Activated T-cell treated with anti-CD3 and anti-CD28 coated beads, Interleukin-2, amount 50 U/mL, for 24 hours (primary cell): Measurements from ENCODE around the gene QRICH2.
"Not testable (repeated sequence)": the region's sequence is repeated elsewhere in the genome, so short reads cannot be mapped to it uniquely, and the experiment has no call there.

Experiments used
- DNase-seq: peaks from one replicate; pipeline ENCODE4 v3.0.0-alpha.2; 2020
- H3K27ac Mint-ChIP-seq: 2 replicates; pipeline ENCODE4 v1.8.0; 2020; ENCODE audit warnings: mild to moderate bottlenecking, mixed read lengths
- H3K27me3 Mint-ChIP-seq: 2 replicates; pipeline ENCODE4 v1.8.0; 2020; ENCODE audit warnings: mixed read lengths
- H3K36me3 Mint-ChIP-seq: 2 replicates; pipeline ENCODE4 v1.8.0; 2020; ENCODE audit warnings: low read depth, mixed read lengths
- H3K4me1 Mint-ChIP-seq: 2 replicates; pipeline ENCODE4 v1.8.0; 2020; ENCODE audit warnings: low read depth, mixed read lengths
- H3K4me3 Mint-ChIP-seq: 2 replicates; pipeline ENCODE4 v1.8.0; 2020; ENCODE audit warnings: mild to moderate bottlenecking, moderate library complexity, mixed read lengths
- H3K9me3 Mint-ChIP-seq: 2 replicates; pipeline ENCODE4 v1.8.0; 2020; ENCODE audit warnings: mixed read lengths

QRICH2 gene

GRCh38 chr17:76244721-76245120, 63.4 kb downstream of the QRICH2 start:
- H3K9me3 Mint-ChIP-seq, H3K27ac Mint-ChIP-seq, H3K36me3 Mint-ChIP-seq, H3K27me3 Mint-ChIP-seq, H3K4me3 Mint-ChIP-seq: not testable (repeated sequence)
- peak; percentile 24 for DNase-seq
- peaks cover 65% of the 10 kb centered on the region for H3K4me1 Mint-ChIP-seq

GRCh38 chr17:76243826-76244679, 64.0 kb downstream of the QRICH2 start:
- Mint-ChIP-seq H3K9me3 (no peaks in the 10 kb centered on the region), H3K36me3 (peaks cover 3% of the 10 kb centered on the region), H3K4me3 (no peak overlapping the region), H3K27ac (no peak overlapping the region), H3K4me1 (peaks cover 68% of the 10 kb centered on the region), H3K27me3 (no peaks in the 10 kb centered on the region)
- DNase-seq = peak; percentile 29

- H3K27ac Mint-ChIP-seq = peak overlapping the region; percentile 91
- DNase-seq = peak; percentile 29
- H3K27me3 Mint-ChIP-seq = no peaks in the 10 kb centered on the region
- H3K9me3 Mint-ChIP-seq = no peaks in the 10 kb centered on the region
- H3K4me3 Mint-ChIP-seq = peak overlapping the region; percentile 81
- H3K36me3 Mint-ChIP-seq = peaks cover 3% of the 10 kb centered on the region
- peaks cover 67% of the 10 kb centered on the region for H3K4me1 Mint-ChIP-seq
Observed at GRCh38 chr17:76241691-76242255, 66.3 kb downstream of the QRICH2 start.

- H3K4me1 Mint-ChIP-seq = peaks cover 64% of the 10 kb centered on the region
- no peaks in the 10 kb centered on the region for H3K9me3 Mint-ChIP-seq
- H3K36me3 Mint-ChIP-seq = peaks cover 5% of the 10 kb centered on the region
- no peak for DNase-seq
- peak overlapping the region; percentile 81 for H3K4me3 Mint-ChIP-seq
- H3K27me3 Mint-ChIP-seq = no peaks in the 10 kb centered on the region
- peak overlapping the region; percentile 91 for H3K27ac Mint-ChIP-seq
Observed at GRCh38 chr17:76241204-76241538, 66.9 kb downstream of the QRICH2 start.

GRCh38 chr17:76240461-76241203, 67.4 kb downstream of the QRICH2 start, which contains the start of gene RNF157:
TSS of gene RNF157 (minus strand) at chr17:76240493. CDS start at chr17:76240240, 253 bp downstream.
- peak; percentile 75 for DNase-seq
- no peaks in the 10 kb centered on the region for H3K27me3 Mint-ChIP-seq
- H3K4me1 Mint-ChIP-seq = peaks cover 61% of the 10 kb centered on the region
- H3K9me3 Mint-ChIP-seq = no peaks in the 10 kb centered on the region
- H3K27ac Mint-ChIP-seq = peak within 1 kb of the TSS; percentile 91
- peak within 1 kb of the TSS; percentile 81 for H3K4me3 Mint-ChIP-seq
- peaks cover 5% of the 10 kb centered on the region for H3K36me3 Mint-ChIP-seq

GRCh38 chr17:76239538-76240274, 68.4 kb downstream of the QRICH2 start:
- Mint-ChIP-seq H3K9me3 (no peaks in the 10 kb centered on the region), H3K27me3 (no peaks in the 10 kb centered on the region), H3K4me3 (peak overlapping the region; percentile 78), H3K36me3 (peaks cover 5% of the 10 kb centered on the region), H3K4me1 (peaks cover 60% of the 10 kb centered on the region), H3K27ac (peak overlapping the region; percentile 69)
- peak; percentile 61 for DNase-seq

- peaks cover 61% of the 10 kb centered on the region for H3K4me1 Mint-ChIP-seq
Observed at GRCh38 chr17:76238847-76239537, 69.1 kb downstream of the QRICH2 start.

GRCh38 chr17:76237859-76238313, 70.2 kb downstream of the QRICH2 start:
- Mint-ChIP-seq H3K9me3 (no peaks in the 10 kb centered on the region), H3K4me1 (peaks cover 60% of the 10 kb centered on the region)

More at GRCh38 chr17:76238847-76239537, 69.1 kb downstream of the QRICH2 start:
- peaks cover 5% of the 10 kb centered on the region for H3K36me3 Mint-ChIP-seq
- H3K4me3 Mint-ChIP-seq = peak overlapping the region; percentile 78
- H3K9me3 Mint-ChIP-seq = no peaks in the 10 kb centered on the region
- no peak for DNase-seq
- no peaks in the 10 kb centered on the region for H3K27me3 Mint-ChIP-seq
- peak overlapping the region; percentile 58 for H3K27ac Mint-ChIP-seq

GRCh38 chr17:76236603-76237002, 71.5 kb downstream of the QRICH2 start:
- Mint-ChIP-seq H3K9me3 (no peaks in the 10 kb centered on the region), H3K4me1 (peaks cover 64% of the 10 kb centered on the region), H3K36me3 (peaks cover 6% of the 10 kb centered on the region), H3K27ac (no peak overlapping the region), H3K4me3 (no peak overlapping the region), H3K27me3 (no peaks in the 10 kb centered on the region)
- DNase-seq = no peak

More at GRCh38 chr17:76237859-76238313, 70.2 kb downstream of the QRICH2 start:
- DNase-seq = no peak
- Mint-ChIP-seq H3K27ac (no peak overlapping the region), H3K27me3 (no peaks in the 10 kb centered on the region), H3K36me3 (peaks cover 5% of the 10 kb centered on the region), H3K4me3 (peak overlapping the region; percentile 78)

GRCh38 chr17:76235883-76236282, 72.2 kb downstream of the QRICH2 start:
- Mint-ChIP-seq H3K27ac (no peak overlapping the region), H3K4me1 (peaks cover 61% of the 10 kb centered on the region), H3K36me3 (peaks cover 5% of the 10 kb centered on the region), H3K27me3 (no peaks in the 10 kb centered on the region), H3K9me3 (no peaks in the 10 kb centered on the region), H3K4me3 (no peak overlapping the region)
- no peak for DNase-seq

- peaks cover 8% of the 10 kb centered on the region for H3K36me3 Mint-ChIP-seq
- H3K4me1 Mint-ChIP-seq = peaks cover 66% of the 10 kb centered on the region
Observed at GRCh38 chr17:76234354-76234679, 73.8 kb downstream of the QRICH2 start.

GRCh38 chr17:76233588-76234353, 74.3 kb downstream of the QRICH2 start:
- Mint-ChIP-seq H3K27ac (peak overlapping the region; percentile 47), H3K4me3 (no peak overlapping the region), H3K27me3 (no peaks in the 10 kb centered on the region), H3K36me3 (peaks cover 11% of the 10 kb centered on the region), H3K9me3 (no peaks in the 10 kb centered on the region), H3K4me1 (peaks cover 66% of the 10 kb centered on the region)
- no peak for DNase-seq

More at GRCh38 chr17:76234354-76234679, 73.8 kb downstream of the QRICH2 start:
- DNase-seq = no peak
- Mint-ChIP-seq H3K27me3 (no peaks in the 10 kb centered on the region), H3K9me3 (no peaks in the 10 kb centered on the region), H3K4me3 (no peak overlapping the region), H3K27ac (peak overlapping the region; percentile 45)

GRCh38 chr17:76232342-76232741, 75.7 kb downstream of the QRICH2 start:
- Mint-ChIP-seq H3K9me3 (no peaks in the 10 kb centered on the region), H3K27me3 (no peaks in the 10 kb centered on the region), H3K27ac (peak overlapping the region; percentile 41), H3K4me3 (no peak overlapping the region), H3K4me1 (peaks cover 58% of the 10 kb centered on the region), H3K36me3 (peaks cover 11% of the 10 kb centered on the region)
- no peak for DNase-seq
